Upper lobe of left lung (tissue), 4 donors: ENCODE results near the gene ARHGAP31.

Source experiments
- CTCF ChIP-seq, 6 experiments: fragments of 450-650 bp in 4 of 6; fragments of 200-600 bp in 2 of 6; sonication (generic) in 2 of 6; IDR thresholded peaks; one replicate each; pipeline ENCODE4 v1.5.1; 2016 to 2019; ENCODE audit warnings: antibody characterized with exemption in 6 of 6
- POLR2A ChIP-seq, 4 donors: fragments of 450-650 bp; IDR thresholded peaks; one replicate each; pipeline ENCODE4 v1.5.1; 2016 to 2017; ENCODE audit warnings: antibody characterized with exemption in 4 of 4, mild to moderate bottlenecking in 2 of 4
- POLR2AphosphoS5 ChIP-seq, 2 donors: sonication (generic); formaldehyde crosslinking; IDR thresholded peaks; one replicate each; pipeline ENCODE4 v1.5.1; 2017; ENCODE audit warnings: antibody characterized with exemption in 2 of 2

- TF ChIP-seq CTCF (IDR thresholded peaks at IDR 0.05) (no peak), POLR2AphosphoS5 (IDR thresholded peaks at IDR 0.05) (no peak), POLR2A (IDR thresholded peaks at IDR 0.05) (no peak)
These were observed 15.9 kb downstream of the ARHGAP31 start for GRCh38 chr3:119310071-119310470.
